A549 (cell line): ENCODE data around the gene RWDD2A.

Source experiments
- CHD4 ChIP-seq: fragments of 200-600 bp; sonication (generic); IDR thresholded peaks from 2 replicates; pipeline ENCODE4 v1.6.1; 2016; ENCODE audit warnings: antibody characterized with exemption, mild to moderate bottlenecking, borderline replicate concordance
- CTCF ChIP-seq: fragments of >200 bp; sonication (Bioruptor Twin); formaldehyde crosslinking; IDR thresholded peaks from 3 replicates; pipeline ENCODE4 v1.5.1; 2016
- FOSL2 ChIP-seq, 2 experiments: fragments of 450-650 bp in 1 of 2; fragments of >200 bp in 1 of 2; sonication (Bioruptor Twin) in 1 of 2; formaldehyde crosslinking; IDR thresholded peaks; 2 replicates each; pipeline versions ENCODE4 v1.5.0 to v1.6.1; 2016 to 2020; ENCODE audit warnings: mild to moderate bottlenecking in 1 of 2, moderate library complexity in 1 of 2
- MAX ChIP-seq: IDR thresholded peaks from 2 replicates; pipeline ENCODE4 v1.6.1; 2012
- RAD21 ChIP-seq, 2 experiments: fragments of >200 bp in 1 of 2; sonication (Bioruptor Twin) in 1 of 2; formaldehyde crosslinking in 1 of 2; IDR thresholded peaks in 1 of 2; conservative IDR thresholded peaks in 1 of 2; 2 replicates in 1 of 2; 3 replicates in 1 of 2; pipeline ENCODE4 v1.6.1; 2012 to 2018; ENCODE audit warnings: inconsistent platforms in 1 of 2
- SMC3 ChIP-seq: fragments of >200 bp; sonication (Bioruptor Twin); formaldehyde crosslinking; IDR thresholded peaks from 3 replicates; pipeline ENCODE4 v1.6.1; 2018; ENCODE audit warnings: inconsistent platforms

GRCh38 chr6:83218646-83219045 is 25.5 kb downstream of the RWDD2A start:
- TF ChIP-seq FOSL2 (IDR thresholded peaks at IDR 0.05) (no peak), FOSL2 (CRISPR knock-in tag; IDR thresholded peaks at IDR 0.05) (no peak), CTCF (no peak), RAD21 (conservative IDR thresholded peaks at IDR 0.05 in 1 of 2, IDR thresholded peaks at IDR 0.05 in 1 of 2) (no peak), MAX (no peak), CHD4 (no peak), SMC3 (no peak)
